ENCODE measurements around the gene SLC35F1. TPM values are rescaled to one million over a fixed set of nuclear protein-coding genes. Genes with fewer than 3 reads are reported as not detected.
"Not testable (repeated sequence)": the region's sequence is repeated elsewhere in the genome, so short reads cannot be mapped to it uniquely, and the experiment has no call there.

SLC35F1 gene
- total RNA-seq = 0.48 TPM
- long read RNA-seq, partial matches to known transcripts = 0 of 4 reads
- long read RNA-seq, other reads (novel, unspliced or antisense) = 4 of 4 reads

DNA sequence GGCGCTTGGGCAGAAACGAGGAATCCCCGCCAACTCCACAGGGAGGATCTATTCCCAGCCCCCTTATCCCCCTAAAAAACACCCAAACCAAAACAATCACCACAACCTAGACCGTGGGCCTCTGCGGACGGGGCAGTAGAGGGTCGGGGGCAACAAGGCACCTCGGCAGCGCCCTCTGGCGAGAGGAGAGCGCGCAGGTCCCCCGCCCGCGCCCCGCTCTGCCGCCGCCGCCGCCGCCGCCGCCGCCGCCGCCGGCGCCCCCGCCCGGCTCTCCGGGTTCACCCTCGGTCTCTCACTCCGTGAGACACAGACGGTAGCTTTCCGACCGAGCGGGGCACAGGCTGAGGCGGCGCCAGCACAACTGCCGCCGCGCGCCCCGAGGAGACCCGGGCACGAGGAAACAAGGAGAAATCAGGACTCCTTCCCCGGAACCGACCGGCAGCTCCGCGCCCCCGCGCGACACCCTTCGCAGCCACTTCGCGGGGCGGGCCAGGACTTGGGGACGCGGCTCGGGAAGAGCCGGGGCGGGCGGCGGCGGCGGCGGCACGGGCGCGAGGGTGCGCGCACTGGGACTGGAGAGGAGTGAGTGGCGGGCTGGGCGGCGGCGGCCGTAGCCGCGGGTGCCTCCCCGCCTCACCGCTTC is at the start of gene SLC35F1:
Gene SLC35F1 (plus strand): TSS at position 307 of the 643 bp plus-strand sequence.
- DNase-seq (ENCODE audit: low spot score) = no peak

GRCh38 chr6:117858601-117859000 is 48.5 kb upstream of the SLC35F1 start:
- not testable (repeated sequence) for DNase-seq (ENCODE audit: low spot score)

GRCh38 chr6:117861545-117861944 is 45.5 kb upstream of the SLC35F1 start:
- DNase-seq (ENCODE audit: low spot score) = no peak

- no peak for DNase-seq (ENCODE audit: low spot score)
These were observed 40.5 kb upstream of the SLC35F1 start for GRCh38 chr6:117866561-117866960.

GRCh38 chr6:117870486-117871242 is 36.4 kb upstream of the SLC35F1 start:
- no peak for DNase-seq (ENCODE audit: low spot score)

- DNase-seq (ENCODE audit: low spot score) = no peak
These were observed 26.2 kb upstream of the SLC35F1 start for GRCh38 chr6:117880824-117881223.

- no peak for DNase-seq (ENCODE audit: low spot score)
These were observed 16.9 kb upstream of the SLC35F1 start for GRCh38 chr6:117890172-117890571.

GRCh38 chr6:117906507-117906957 is 532 bp upstream of the SLC35F1 start:
- no peak for DNase-seq (ENCODE audit: low spot score)

- no peak for DNase-seq (ENCODE audit: low spot score)
These were observed 659 bp downstream of the SLC35F1 start for GRCh38 chr6:117907601-117908245.

DNA sequence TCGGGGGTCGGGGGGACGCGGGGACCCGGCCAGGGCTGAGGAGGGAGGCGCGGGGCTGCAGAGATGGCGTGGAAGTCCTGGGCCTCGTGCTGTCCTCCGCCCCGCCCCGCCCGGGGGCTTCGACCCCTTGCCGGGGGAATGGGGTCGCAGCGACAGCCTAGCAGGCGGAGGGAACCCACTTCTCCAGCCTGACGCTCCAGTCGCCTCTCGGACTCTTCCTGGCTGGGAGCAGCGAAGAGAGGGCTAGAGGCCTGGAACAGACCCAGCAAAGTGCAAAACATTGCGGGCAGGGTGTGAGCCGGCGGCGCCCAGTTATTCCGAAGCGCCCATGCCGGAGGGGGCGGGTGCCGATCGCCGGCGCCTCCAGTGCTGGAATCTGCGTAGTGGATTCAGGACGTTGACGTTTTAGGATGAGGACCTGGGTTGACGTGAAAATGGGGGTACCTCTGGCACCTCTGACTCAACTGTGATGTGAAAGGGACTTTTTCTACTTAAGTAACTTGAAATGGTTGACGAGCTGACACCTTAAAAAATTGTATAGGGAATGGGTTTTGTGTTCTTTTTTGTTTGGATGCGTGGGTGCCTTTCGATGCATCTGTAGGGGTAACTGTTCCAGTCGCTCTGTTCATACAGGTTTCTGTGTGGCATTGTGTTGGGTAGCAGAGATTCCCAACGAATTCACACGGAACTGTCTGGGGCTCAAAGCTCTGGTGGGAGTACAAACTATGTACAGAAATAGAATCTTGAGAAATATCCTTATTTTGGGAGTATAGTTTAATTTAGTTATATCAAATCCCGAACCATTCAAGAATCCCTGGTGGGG is 1.4 kb downstream of the SLC35F1 start:
- no peak for DNase-seq (ENCODE audit: low spot score)

- no peak for DNase-seq (ENCODE audit: low spot score)
These were observed 2.6 kb downstream of the SLC35F1 start for GRCh38 chr6:117909638-117910037.

- no peak for DNase-seq (ENCODE audit: low spot score)
These were observed 3.5 kb downstream of the SLC35F1 start for GRCh38 chr6:117910549-117910948.

GRCh38 chr6:117911150-117911549 is 4.1 kb downstream of the SLC35F1 start:
- DNase-seq (ENCODE audit: low spot score) = no peak

DNA sequence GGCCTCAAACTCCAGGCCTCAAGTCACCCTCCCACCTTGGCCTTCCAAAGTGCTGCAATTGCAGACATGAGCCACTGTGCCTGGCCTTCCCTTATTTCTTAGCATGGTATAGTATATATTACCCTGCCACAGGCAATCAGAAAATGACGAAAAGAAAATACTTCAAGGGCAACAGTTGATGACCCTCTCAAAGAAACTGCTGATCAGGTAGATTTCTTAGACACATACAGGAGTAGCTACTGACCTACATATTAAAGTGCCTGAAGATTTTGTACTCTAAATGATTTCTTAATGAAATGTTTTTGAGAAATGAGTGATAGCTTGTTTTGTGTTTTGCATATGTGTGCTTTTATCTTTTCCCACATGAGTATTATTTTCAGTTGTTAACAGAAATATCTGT is 4.6 kb downstream of the SLC35F1 start:
- no peak for DNase-seq (ENCODE audit: low spot score)

DNA sequence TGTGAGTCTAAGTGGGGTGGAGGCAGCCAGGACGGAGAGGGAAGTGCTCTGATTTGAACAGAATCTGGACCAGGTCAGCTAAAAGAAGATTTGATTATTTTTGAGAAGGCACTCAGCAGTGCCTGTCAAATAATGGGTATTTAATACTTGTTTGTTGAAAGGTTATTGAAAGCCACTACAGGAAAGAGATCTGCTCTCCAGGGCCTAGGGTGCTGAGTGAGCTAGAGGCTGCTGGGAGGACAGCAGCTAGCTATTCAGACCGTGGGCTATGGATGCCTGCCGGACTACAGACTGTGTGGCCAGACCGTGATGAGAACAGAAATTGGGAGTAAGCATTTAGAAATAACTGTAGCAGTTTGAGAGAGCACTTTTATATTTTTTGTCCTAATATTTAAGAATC is 8.8 kb downstream of the SLC35F1 start:
- no peak for DNase-seq (ENCODE audit: low spot score)

GRCh38 chr6:117916483-117916882 is 9.4 kb downstream of the SLC35F1 start:
- no peak for DNase-seq (ENCODE audit: low spot score)

DNA sequence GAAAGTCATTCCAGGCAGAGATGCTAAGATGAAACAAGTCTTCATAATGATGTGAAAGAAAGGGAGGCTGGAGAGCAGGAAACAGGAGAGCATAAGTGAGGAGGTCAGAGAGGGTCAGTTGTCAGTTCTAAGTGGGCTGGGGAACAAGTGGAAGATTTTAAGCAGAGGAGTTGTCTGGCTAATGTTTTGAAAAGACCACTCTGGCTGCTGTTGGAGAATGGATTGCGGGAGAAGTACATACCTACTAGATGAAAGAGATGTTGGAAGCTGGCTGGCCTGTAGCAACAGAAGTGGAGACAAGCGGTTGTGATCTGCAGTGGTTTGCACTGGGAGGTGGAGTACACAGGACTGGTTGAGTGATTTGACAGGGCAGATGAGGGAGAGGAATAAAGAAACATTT is 10.1 kb downstream of the SLC35F1 start:
- no peak for DNase-seq (ENCODE audit: low spot score)

DNA sequence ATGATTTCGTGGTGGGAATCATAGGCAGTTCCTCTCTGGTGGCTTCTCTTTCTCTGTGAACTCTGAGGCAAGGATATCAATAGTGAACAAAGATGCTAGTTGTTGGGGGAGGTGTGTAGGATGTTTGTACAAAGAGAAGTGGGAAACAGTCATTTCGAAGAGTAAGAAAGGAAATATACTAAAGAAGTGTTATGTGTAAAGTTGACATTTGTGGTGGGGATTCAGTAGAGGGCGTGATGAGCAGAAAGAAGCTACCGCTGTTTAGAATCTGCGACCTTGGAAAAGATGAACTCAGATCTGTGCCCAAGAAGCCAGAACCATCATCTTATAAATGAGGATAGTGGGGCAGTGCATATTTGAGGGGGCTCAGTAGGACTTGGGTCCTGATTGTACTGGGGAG is 11.4 kb downstream of the SLC35F1 start:
- no peak for DNase-seq (ENCODE audit: low spot score)

DNA sequence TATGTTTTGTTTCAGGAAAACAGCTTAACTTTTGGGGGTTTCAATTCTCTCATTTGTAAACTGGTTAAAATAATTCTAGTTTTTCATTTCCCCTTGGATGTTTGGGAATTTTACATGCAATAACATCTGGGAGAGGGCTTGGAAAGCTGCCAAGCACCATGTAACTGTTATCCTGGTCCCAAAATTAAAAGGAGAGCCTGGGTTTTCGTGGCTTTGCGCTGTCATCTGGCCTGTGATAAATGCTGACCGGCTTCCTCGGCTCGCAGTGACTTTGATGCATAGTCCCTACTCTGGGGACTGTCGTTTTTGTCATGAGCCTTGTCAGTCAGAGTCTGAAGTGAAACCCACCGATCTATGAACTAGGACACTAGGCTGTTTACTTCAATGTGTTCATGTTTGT is 12.2 kb downstream of the SLC35F1 start:
- DNase-seq (ENCODE audit: low spot score) = no peak

GRCh38 chr6:117919775-117920729 is 13.0 kb downstream of the SLC35F1 start:
- no peak for DNase-seq (ENCODE audit: low spot score)

All from mesenteric fat pad (tissue), 1 donor.